AG04450 (cell line): ENCODE data around the gene SAMD4B. TPM values are rescaled to one million over a fixed set of nuclear protein-coding genes. Genes with fewer than 3 reads are reported as not detected.
A peak's percentile ranks its signal among the peaks of the same experiment; 100 is the strongest.

ENCODE experiments used
- CTCF ChIA-PET: fragments of 300-600, 350-600 bp; formaldehyde crosslinking; extraction: SDS; loops from one replicate; lab custom pipeline; 2022; ENCODE audit warnings: antibody characterized with exemption, inconsistent platforms; lab: Charles Lee
- POLR2A ChIA-PET: fragments of 350-600 bp; formaldehyde crosslinking; extraction: SDS; loops from one replicate; lab custom pipeline; 2021; ENCODE audit warnings: antibody characterized with exemption, inconsistent platforms; lab: Yijun Ruan, JAX
- DNase-seq: peaks from one replicate; pipeline ENCODE4 v3.0.0-alpha.2; 2011; ENCODE audit warnings: low read depth, low spot score
- H3K27ac ChIP-seq: one replicate; pipeline ENCODE4 v1.5.1; 2012; ENCODE audit warnings: low read depth, low read length, control low read depth
- H3K27me3 ChIP-seq: one replicate; pipeline ENCODE4 v1.6.0; 2012; ENCODE audit warnings: low read length; ENCODE audit not compliant: control insufficient read depth, insufficient read depth
- H3K4me3 ChIP-seq: 2 replicates; pipeline ENCODE4 v1.5.1; 2011; ENCODE audit warnings: mild to moderate bottlenecking, low read depth, low read length, control low read depth
- H3K9me3 ChIP-seq: 2 replicates; pipeline ENCODE4 v1.5.1; 2012; ENCODE audit warnings: low read length; ENCODE audit not compliant: control insufficient read depth, insufficient read depth
- CTCF ChIP-seq: IDR thresholded peaks from 2 replicates; pipeline ENCODE4 v1.5.1; 2011; ENCODE audit warnings: low read depth, low read length, control low read depth, inconsistent platforms
- polyA plus RNA-seq: library from polyadenylated mRNA; depleted of rRNA; stranded (reverse); fragments of >200 nt; gene quantifications from 2 replicates; pipeline ENCODE4 v1.2.3, GENCODE V29; 2011

The SAMD4B gene
- polyA plus RNA-seq, 1 experiment = 33.4 TPM

- ChIA-PET POLR2A (no interaction called here), CTCF (no interaction called here)
- no peak for DNase-seq
- Histone ChIP-seq H3K9me3 (no peaks in the 10 kb centered on the region; the same call in 1 of the 2 replicates), H3K27me3 (peaks cover 33% of the 10 kb centered on the region), H3K4me3 (no peak overlapping the region), H3K27ac (no peak overlapping the region)
- no peak for TF ChIP-seq CTCF
Measured at GRCh38 chr19:39318690-39319089, 23.5 kb upstream of the SAMD4B start.

GRCh38 chr19:39319098-39319891 lies 22.9 kb upstream of the SAMD4B start:
- Histone ChIP-seq H3K4me3 (no peak overlapping the region), H3K9me3 (no peaks in the 10 kb centered on the region; the same call in 1 of the 2 replicates), H3K27ac (no peak overlapping the region), H3K27me3 (peaks cover 33% of the 10 kb centered on the region)
- POLR2A ChIA-PET = no interaction called here
- CTCF ChIA-PET = no interaction called here
- TF ChIP-seq CTCF = no peak
- no peak for DNase-seq

- no peak overlapping the region for H3K27ac ChIP-seq
- no peak for TF ChIP-seq CTCF
- H3K27me3 ChIP-seq = peaks cover 33% of the 10 kb centered on the region
- POLR2A ChIA-PET = no interaction called here
- H3K4me3 ChIP-seq = peak overlapping the region; percentile 63
- CTCF ChIA-PET = no interaction called here
- no peaks in the 10 kb centered on the region; the same call in 1 of the 2 replicates for H3K9me3 ChIP-seq
- DNase-seq = no peak
Measured at GRCh38 chr19:39319892-39320248, 22.4 kb upstream of the SAMD4B start.

- no peak overlapping the region for H3K27ac ChIP-seq
- TF ChIP-seq CTCF = no peak
- CTCF ChIA-PET = no interaction called here
- POLR2A ChIA-PET = no interaction called here
- 0 out of 2 replicates have a peak overlapping the region, but pooled peaks have one; percentile 17 for H3K4me3 ChIP-seq
- H3K9me3 ChIP-seq = no peaks in the 10 kb centered on the region
- no peak for DNase-seq
- peaks cover 33% of the 10 kb centered on the region for H3K27me3 ChIP-seq
Measured at GRCh38 chr19:39321117-39321831, 20.9 kb upstream of the SAMD4B start.

- Histone ChIP-seq H3K27ac (no peak overlapping the region), H3K4me3 (no peak overlapping the region), H3K27me3 (peaks cover 33% of the 10 kb centered on the region), H3K9me3 (no peaks in the 10 kb centered on the region)
- no peak for TF ChIP-seq CTCF
- POLR2A ChIA-PET = no interaction called here
- no peak for DNase-seq
- CTCF ChIA-PET = no interaction called here
Measured at GRCh38 chr19:39321832-39322176, 20.4 kb upstream of the SAMD4B start.
